ENCODE results near the gene PKD2. TPM values are rescaled to one million over a fixed set of nuclear protein-coding genes. Genes with fewer than 3 reads are reported as not detected.

PKD2 gene
- polyA plus RNA-seq, 1 donor from 2014 or later: 54.8 TPM

DNA sequence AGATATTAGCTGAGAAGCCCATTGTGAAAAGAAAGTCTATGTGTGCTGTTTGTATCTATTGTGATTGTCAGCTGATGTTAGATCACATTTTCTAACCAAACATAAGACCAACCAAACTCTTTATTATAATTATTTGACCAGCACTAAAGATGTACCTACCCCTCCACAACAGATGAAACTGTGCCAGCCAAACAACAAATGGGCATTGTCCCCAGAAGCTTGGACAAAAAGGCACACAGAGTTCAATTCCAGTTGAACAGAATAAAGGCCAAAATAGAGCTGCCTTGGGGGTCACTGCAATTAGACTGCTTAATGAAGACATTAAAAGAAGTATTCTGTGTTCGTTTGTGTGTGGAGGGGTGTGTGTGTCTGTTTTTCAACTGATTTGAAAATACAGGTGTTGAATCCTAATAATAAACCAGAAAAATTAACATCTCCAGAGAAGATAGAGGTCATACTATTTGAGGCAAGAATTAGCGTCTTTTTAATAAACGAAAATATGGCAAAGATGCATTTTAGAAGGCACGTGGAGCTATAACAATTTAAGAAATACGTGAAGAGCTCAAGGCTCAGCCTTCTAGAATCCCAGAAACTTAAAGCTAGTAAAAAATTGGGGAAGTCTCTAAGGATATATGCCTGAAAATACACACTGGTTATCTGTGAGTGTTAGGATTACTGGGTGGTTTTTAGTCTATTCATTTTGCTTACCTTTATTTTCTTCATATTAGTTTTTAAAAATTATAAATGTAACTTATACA lies 29.7 kb upstream of the PKD2 start:
- no peak overlapping the region for H3K27ac ChIP-seq (ENCODE audit: low read length)
- H3K4me2 ChIP-seq (ENCODE audit: low read length): no peak overlapping the region
- TF ChIP-seq EP300 (conservative IDR thresholded peaks at IDR 0.05; ENCODE audit: poor library complexity, severe bottlenecking): no peak
- no peak for TF ChIP-seq MXI1 (conservative IDR thresholded peaks at IDR 0.05; ENCODE audit: poor library complexity, severe bottlenecking)
- no peak for TF ChIP-seq TAF1 (IDR thresholded peaks at IDR 0.05; ENCODE audit: low read depth)
- TF ChIP-seq EZH2 (IDR thresholded peaks at IDR 0.05; ENCODE audit: borderline replicate concordance, insufficient read depth, low read length, poor library complexity, severe bottlenecking): no peak
- TF ChIP-seq REST (IDR thresholded peaks at IDR 0.05; ENCODE audit: borderline replicate concordance): no peak
- TF ChIP-seq, protein P1, sequence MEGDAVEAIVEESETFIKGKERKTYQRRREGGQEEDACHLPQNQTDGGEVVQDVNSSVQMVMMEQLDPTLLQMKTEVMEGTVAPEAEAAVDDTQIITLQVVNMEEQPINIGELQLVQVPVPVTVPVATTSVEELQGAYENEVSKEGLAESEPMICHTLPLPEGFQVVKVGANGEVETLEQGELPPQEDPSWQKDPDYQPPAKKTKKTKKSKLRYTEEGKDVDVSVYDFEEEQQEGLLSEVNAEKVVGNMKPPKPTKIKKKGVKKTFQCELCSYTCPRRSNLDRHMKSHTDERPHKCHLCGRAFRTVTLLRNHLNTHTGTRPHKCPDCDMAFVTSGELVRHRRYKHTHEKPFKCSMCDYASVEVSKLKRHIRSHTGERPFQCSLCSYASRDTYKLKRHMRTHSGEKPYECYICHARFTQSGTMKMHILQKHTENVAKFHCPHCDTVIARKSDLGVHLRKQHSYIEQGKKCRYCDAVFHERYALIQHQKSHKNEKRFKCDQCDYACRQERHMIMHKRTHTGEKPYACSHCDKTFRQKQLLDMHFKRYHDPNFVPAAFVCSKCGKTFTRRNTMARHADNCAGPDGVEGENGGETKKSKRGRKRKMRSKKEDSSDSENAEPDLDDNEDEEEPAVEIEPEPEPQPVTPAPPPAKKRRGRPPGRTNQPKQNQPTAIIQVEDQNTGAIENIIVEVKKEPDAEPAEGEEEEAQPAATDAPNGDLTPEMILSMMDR (IDR thresholded peaks at IDR 0.05; ENCODE audit: poor library complexity, severe bottlenecking): no peak
- no peak for TF ChIP-seq SMC3 (conservative IDR thresholded peaks at IDR 0.05; ENCODE audit: poor library complexity)
- TF ChIP-seq POLR2AphosphoS5 (IDR thresholded peaks at IDR 0.05): no peak
- no peak for TF ChIP-seq RAD21 (conservative IDR thresholded peaks at IDR 0.05)
- no peaks in the 10 kb centered on the region for H3F3A ChIP-seq (ENCODE audit: insufficient read depth, low read length, poor library complexity, severe bottlenecking)
- no peaks in the 10 kb centered on the region for H3K9me2 ChIP-seq (ENCODE audit: insufficient read depth, low read length)
- no peaks in the 10 kb centered on the region for H3K79me2 ChIP-seq (replicated peaks; ENCODE audit: insufficient read depth, low read length)
- no peaks in the 10 kb centered on the region for H3K27me3 ChIP-seq (ENCODE audit: insufficient read depth, low read depth, low read length)
- no peaks in the 10 kb centered on the region for H3K9me3 ChIP-seq (ENCODE audit: low read length)
- no peaks in the 10 kb centered on the region for H4K20me1 ChIP-seq (ENCODE audit: insufficient read depth)
- no peak overlapping the region for H3K9ac ChIP-seq (ENCODE audit: low read length)
- no peaks in the 10 kb centered on the region for H3K36me3 ChIP-seq (ENCODE audit: insufficient read depth, low read length)
- H2AFZ ChIP-seq (ENCODE audit: low read depth, low read length): no peak overlapping the region
- H3K4me3 ChIP-seq (ENCODE audit: low read length): no peak overlapping the region

GRCh38 chr4:87978681-87979080 lies 28.8 kb upstream of the PKD2 start:
- no peak overlapping the region for H2AFZ ChIP-seq (ENCODE audit: low read depth, low read length)
- no peak overlapping the region for H3K27ac ChIP-seq (ENCODE audit: low read length)
- H3K9me2 ChIP-seq (ENCODE audit: insufficient read depth, low read length): no peaks in the 10 kb centered on the region
- H3K9me3 ChIP-seq (ENCODE audit: low read length): no peaks in the 10 kb centered on the region
- no peak overlapping the region for H3K4me3 ChIP-seq (ENCODE audit: low read length)
- no peak overlapping the region for H3K4me2 ChIP-seq (ENCODE audit: low read length)
- H4K20me1 ChIP-seq (ENCODE audit: insufficient read depth): no peaks in the 10 kb centered on the region
- TF ChIP-seq EZH2 (IDR thresholded peaks at IDR 0.05; ENCODE audit: borderline replicate concordance, insufficient read depth, low read length, poor library complexity, severe bottlenecking) (no peak), TAF1 (IDR thresholded peaks at IDR 0.05; ENCODE audit: low read depth) (no peak), SMC3 (conservative IDR thresholded peaks at IDR 0.05; ENCODE audit: poor library complexity) (no peak), REST (IDR thresholded peaks at IDR 0.05; ENCODE audit: borderline replicate concordance) (no peak), POLR2AphosphoS5 (IDR thresholded peaks at IDR 0.05) (no peak), EP300 (conservative IDR thresholded peaks at IDR 0.05; ENCODE audit: poor library complexity, severe bottlenecking) (no peak), RAD21 (conservative IDR thresholded peaks at IDR 0.05) (no peak), MXI1 (conservative IDR thresholded peaks at IDR 0.05; ENCODE audit: poor library complexity, severe bottlenecking) (no peak)
- TF ChIP-seq, protein P1 (IDR thresholded peaks at IDR 0.05; ENCODE audit: poor library complexity, severe bottlenecking): no peak
- no peaks in the 10 kb centered on the region for H3K79me2 ChIP-seq (replicated peaks; ENCODE audit: insufficient read depth, low read length)
- no peaks in the 10 kb centered on the region for H3F3A ChIP-seq (ENCODE audit: insufficient read depth, low read length, poor library complexity, severe bottlenecking)
- no peak overlapping the region for H3K9ac ChIP-seq (ENCODE audit: low read length)
- H3K27me3 ChIP-seq (ENCODE audit: insufficient read depth, low read depth, low read length): no peaks in the 10 kb centered on the region
- no peaks in the 10 kb centered on the region for H3K36me3 ChIP-seq (ENCODE audit: insufficient read depth, low read length)

Data from neural cell (in vitro differentiated cells).